CD1c-positive myeloid dendritic cell (primary cell): Measurements from ENCODE around the gene POU2F1.
"Not testable (repeated sequence)": the region's sequence is repeated elsewhere in the genome, so short reads cannot be mapped to it uniquely, and the experiment has no call there.

ENCODE experiments used
- DNase-seq: peaks from one replicate; pipeline ENCODE4 v3.0.0-alpha.2; 2016; ENCODE audit errors: extremely low spot score

Gene POU2F1

GRCh38 chr1:167205306-167206050 lies 15.2 kb upstream of the POU2F1 start:
- not testable (repeated sequence) for DNase-seq

- no peak for DNase-seq
Observed at GRCh38 chr1:167206166-167206835, 14.4 kb upstream of the POU2F1 start.

GRCh38 chr1:167207940-167208623 lies 12.6 kb upstream of the POU2F1 start:
- DNase-seq, result no peak

GRCh38 chr1:167208624-167208976 lies 12.1 kb upstream of the POU2F1 start:
- no peak for DNase-seq

- no peak for DNase-seq
Observed at GRCh38 chr1:167209044-167209443, 11.6 kb upstream of the POU2F1 start.

GRCh38 chr1:167210966-167211674 lies 9.6 kb upstream of the POU2F1 start:
- no peak for DNase-seq

GRCh38 chr1:167212025-167212424 lies 8.7 kb upstream of the POU2F1 start:
- no peak for DNase-seq

- no peak for DNase-seq
Observed at GRCh38 chr1:167216809-167217208, 3.9 kb upstream of the POU2F1 start.

- no peak for DNase-seq
Observed at GRCh38 chr1:167219194-167219593, 1.5 kb upstream of the POU2F1 start.

- DNase-seq, result peak; percentile 84
Observed at GRCh38 chr1:167219646-167220536, 795 bp upstream of the POU2F1 start.

GRCh38 chr1:167221126-167221737 lies 546 bp downstream of the POU2F1 start:
- DNase-seq, result peak; percentile 36

- peak; percentile 80 for DNase-seq
Observed at GRCh38 chr1:167221738-167222610, 1.3 kb downstream of the POU2F1 start.

GRCh38 chr1:167223144-167224103 lies 2.7 kb downstream of the POU2F1 start:
- DNase-seq, result no peak

GRCh38 chr1:167224734-167225235 lies 4.1 kb downstream of the POU2F1 start:
- not testable (repeated sequence) for DNase-seq

GRCh38 chr1:167225920-167226319 lies 5.2 kb downstream of the POU2F1 start:
- DNase-seq, result no peak

GRCh38 chr1:167227934-167228378 lies 7.3 kb downstream of the POU2F1 start:
- no peak for DNase-seq

GRCh38 chr1:167229719-167230385 lies 9.2 kb downstream of the POU2F1 start:
- DNase-seq, result peak; percentile 66

- DNase-seq, result no peak
Observed at GRCh38 chr1:167230437-167230836, 9.8 kb downstream of the POU2F1 start.
